ENCODE results near the gene BCL2.

BCL2 gene

DNA sequence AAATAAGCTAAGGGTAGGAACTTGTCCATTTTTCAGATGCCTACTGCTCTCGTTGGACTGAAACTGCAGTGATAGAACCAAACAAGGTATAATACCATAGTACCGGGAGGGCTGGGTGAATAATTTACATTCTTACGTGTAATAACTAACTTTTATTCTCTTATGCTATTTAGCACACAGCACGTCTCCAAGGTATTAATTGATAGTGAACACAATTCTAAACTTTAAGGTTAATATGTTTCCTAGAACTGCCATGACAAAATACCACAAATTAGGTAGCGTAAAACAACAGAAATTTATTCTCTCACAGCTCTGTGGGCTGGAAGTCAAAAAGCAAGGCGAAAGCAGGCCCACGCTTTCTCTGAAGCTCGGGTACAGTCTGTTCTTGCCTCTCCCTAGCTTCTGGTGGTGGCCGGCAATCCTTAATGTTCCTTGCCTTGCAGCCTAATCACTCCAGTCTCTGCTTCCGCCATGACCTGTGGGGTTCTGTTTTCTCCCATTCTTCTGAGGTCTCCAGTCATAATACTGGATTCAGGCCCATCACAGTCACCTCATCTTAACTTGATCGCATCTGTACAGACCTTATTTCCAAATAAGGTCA, 5.6 kb upstream of the BCL2 start:
- H3K27ac ChIP-seq: no peak overlapping the region
- no peak for TF ChIP-seq ZFX (IDR thresholded peaks at IDR 0.05; ENCODE audit: borderline replicate concordance)
- TF ChIP-seq, protein P1, sequence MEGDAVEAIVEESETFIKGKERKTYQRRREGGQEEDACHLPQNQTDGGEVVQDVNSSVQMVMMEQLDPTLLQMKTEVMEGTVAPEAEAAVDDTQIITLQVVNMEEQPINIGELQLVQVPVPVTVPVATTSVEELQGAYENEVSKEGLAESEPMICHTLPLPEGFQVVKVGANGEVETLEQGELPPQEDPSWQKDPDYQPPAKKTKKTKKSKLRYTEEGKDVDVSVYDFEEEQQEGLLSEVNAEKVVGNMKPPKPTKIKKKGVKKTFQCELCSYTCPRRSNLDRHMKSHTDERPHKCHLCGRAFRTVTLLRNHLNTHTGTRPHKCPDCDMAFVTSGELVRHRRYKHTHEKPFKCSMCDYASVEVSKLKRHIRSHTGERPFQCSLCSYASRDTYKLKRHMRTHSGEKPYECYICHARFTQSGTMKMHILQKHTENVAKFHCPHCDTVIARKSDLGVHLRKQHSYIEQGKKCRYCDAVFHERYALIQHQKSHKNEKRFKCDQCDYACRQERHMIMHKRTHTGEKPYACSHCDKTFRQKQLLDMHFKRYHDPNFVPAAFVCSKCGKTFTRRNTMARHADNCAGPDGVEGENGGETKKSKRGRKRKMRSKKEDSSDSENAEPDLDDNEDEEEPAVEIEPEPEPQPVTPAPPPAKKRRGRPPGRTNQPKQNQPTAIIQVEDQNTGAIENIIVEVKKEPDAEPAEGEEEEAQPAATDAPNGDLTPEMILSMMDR (IDR thresholded peaks at IDR 0.05): no peak

DNA sequence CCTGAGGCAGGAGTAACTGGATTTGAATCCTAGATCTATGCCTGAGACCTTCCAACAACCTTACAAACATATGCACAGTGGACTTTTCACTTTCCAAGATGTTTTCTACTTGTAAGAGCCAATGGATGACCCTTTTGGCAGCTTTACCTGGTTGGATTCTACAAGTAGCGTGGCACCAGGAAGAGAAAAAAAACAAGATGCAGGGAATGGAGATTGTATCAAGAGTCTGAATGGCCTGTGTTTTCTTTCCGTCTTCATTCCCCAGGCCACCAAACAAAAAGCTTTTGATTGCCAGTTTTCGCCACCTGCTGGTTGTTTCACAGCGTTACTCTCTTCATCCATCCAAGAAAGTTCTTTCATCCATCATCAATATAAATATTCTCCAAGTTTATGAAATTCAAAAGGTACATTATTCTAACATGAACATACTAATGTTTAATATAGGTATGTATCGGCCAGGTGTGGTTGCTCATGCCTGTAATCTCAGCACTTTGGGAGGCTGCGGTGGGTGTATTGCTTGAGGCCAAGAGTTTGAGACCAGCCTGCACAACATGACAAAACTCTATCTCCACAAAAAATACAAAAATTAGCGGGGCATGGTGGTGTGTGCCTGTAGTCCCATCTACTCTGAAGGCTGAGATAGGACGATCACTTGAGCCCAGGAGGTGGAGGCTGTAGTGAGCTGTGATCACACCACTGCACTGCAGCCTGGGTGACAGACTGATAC, 3.5 kb upstream of the BCL2 start:
- H3K27ac ChIP-seq: peak overlapping the region; percentile 58
- TF ChIP-seq, protein P1 (IDR thresholded peaks at IDR 0.05): peak; percentile 83
- TF ChIP-seq ZFX (IDR thresholded peaks at IDR 0.05; ENCODE audit: borderline replicate concordance): no peak

DNA sequence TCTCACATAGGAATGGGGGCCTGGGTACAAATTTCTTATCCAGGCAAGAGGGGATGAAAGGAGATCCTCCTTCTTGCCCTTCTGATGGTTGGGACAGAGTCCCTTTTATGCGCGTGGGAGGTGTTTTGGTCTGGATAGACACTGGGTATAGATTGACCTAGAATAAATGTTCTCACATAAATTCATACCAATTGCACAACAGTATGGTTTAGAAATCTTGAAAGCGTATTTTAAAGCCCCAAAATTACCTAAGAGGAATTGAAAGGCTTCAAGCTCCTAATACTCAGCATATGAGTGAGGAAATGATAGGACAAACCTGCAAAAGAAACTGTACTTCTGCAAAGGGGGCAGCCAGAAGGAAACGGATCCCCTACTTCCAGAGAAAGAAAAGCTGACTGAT, 2.6 kb upstream of the BCL2 start:
- TF ChIP-seq, protein P1 (IDR thresholded peaks at IDR 0.05): no peak
- TF ChIP-seq ZFX (IDR thresholded peaks at IDR 0.05; ENCODE audit: borderline replicate concordance): no peak
- H3K27ac ChIP-seq: peak overlapping the region; percentile 58

DNA sequence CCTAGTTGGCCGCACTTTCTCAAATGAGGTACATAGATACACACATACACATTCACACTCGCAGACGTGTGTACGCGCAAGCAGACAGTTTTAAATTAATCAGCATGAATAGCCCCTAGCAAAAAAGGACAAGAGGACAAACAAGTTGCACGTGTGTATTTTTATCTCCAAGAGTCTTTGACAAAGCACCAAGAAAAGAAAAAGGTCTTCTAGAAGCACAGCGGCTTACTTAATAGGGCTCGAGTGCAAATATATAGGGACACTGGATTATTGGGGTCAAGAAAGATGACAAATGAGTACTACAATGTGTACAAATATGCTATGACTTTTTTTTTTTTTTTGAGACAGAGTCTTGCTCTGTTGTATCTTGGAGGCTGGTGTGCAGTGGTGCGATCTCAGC, 1.7 kb upstream of the BCL2 start:
- H3K27ac ChIP-seq: peak overlapping the region; percentile 95

DNA sequence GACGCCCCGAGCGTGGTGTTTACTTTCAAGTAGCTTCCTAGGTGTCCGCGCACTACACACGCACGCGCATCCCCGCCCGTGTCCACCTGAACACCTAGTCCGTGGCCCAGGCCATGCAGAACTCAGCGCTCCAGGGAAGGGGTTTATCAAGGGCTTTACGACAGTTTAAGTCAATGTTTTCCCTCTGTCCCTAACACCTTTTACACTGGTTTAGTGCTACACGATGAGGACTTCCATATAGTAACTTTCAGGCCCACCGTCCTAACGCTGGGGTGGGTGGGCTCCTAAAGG, 1.4 kb upstream of the BCL2 start:
- TF ChIP-seq, protein P1 (IDR thresholded peaks at IDR 0.05): no peak
- TF ChIP-seq ZFX (IDR thresholded peaks at IDR 0.05; ENCODE audit: borderline replicate concordance): no peak
- peak overlapping the region; percentile 95 for H3K27ac ChIP-seq

More for the DNA sequence above, 1.7 kb upstream of the BCL2 start:
- no peak for TF ChIP-seq ZFX (IDR thresholded peaks at IDR 0.05; ENCODE audit: borderline replicate concordance)

- peak overlapping the region; percentile 95 for H3K27ac ChIP-seq
- TF ChIP-seq ZFX (IDR thresholded peaks at IDR 0.05; ENCODE audit: borderline replicate concordance): no peak
- TF ChIP-seq, protein P1 (IDR thresholded peaks at IDR 0.05): peak; percentile 65
These were observed 780 bp upstream of the BCL2 start for GRCh38 chr18:63320123-63320974.

- TF ChIP-seq, protein P1 (IDR thresholded peaks at IDR 0.05): no peak
- TF ChIP-seq ZFX (IDR thresholded peaks at IDR 0.05; ENCODE audit: borderline replicate concordance): no peak
- H3K27ac ChIP-seq: peak overlapping the region; percentile 95
These were observed 633 bp downstream of the BCL2 start for GRCh38 chr18:63318889-63319382.
